Measurements from ENCODE around the gene UAP1. TPM values are rescaled to one million over a fixed set of nuclear protein-coding genes. Genes with fewer than 3 reads are reported as not detected.
"Not testable (repeated sequence)": the region's sequence is repeated elsewhere in the genome, so short reads cannot be mapped to it uniquely, and the experiment has no call there.

The UAP1 gene
- polyA plus RNA-seq, 3 donors, result 50.6 to 212 (median 157) TPM

DNA sequence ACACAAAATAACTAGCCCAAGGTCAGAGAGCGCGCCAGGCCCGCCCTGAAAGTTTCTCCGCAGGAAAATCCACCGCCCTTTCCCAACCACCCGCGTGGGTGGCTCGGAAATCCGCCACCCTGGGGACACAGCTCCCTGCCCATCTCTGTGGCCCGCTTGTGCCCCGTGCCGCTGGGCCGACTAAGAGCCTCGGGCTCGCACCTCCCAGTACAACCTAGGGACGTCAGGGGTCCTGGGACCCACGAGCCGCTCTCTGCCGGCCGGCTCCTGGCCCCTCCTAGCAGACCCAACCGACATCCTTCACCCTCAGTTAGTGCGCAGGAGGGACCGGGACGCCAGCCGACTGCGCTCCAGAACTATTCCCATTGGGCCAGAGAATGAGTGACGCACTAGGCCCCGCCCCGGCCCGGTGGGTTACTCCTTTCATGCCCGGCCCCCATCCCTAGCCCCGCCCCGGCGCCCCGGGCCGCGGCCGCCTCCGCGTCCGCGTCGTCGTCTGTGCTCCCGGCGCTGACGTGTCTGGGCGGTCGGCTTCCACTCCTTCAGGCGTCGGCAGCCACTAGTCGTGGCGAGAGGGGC, 396 bp upstream of the UAP1 start:
- H3K27ac ChIP-seq (ENCODE audit: low read depth, low read length), result peak overlapping the region; percentile 93
- WGBS, 3 donors, result 0% methylated on average over 43 to 53 of the region's 53 CpGs

DNA sequence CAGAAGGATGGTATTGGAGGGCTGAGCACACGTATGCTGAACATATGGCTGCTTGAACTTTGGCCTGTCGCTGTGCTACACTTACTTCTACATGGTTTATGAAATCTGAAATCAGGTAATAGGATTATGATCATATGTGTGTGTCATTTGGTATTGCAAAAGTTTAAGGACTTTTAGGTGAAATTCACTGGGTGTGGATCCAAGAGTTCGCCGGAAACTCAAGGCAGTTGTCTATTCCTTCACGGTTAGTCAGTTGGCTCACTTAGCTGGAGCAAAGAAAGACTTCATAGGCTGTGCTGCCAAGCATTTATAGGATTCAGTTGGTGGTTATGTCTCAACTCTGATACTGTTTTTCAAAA, 927 bp downstream of the UAP1 start:
- WGBS, 3 donors, result 28 to 38% (median 32%) methylated on average over 5 of the region's 5 CpGs
- peak overlapping the region; percentile 70 for H3K27ac ChIP-seq (ENCODE audit: low read depth, low read length)

DNA sequence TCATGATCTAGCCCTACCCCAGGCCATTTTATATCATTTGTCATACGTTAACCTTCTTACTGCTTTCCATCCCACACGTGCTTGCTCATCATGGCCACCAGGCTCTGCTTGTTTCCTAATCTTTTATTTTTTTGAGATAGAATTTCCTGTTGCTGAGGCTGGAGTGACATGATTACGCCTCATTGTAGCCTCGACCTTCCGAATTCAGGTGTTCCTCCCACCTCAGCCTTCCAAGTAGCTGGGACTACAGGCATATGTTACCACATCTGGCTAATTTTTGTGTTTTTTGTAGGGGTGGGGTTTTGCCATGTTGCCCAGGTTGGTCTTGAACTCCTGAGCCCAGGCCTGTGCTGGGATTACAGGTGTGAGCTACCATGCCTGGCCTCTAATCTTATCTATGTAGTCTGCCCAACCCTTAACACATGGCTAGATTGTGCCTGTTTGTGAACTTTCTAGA, 3.3 kb downstream of the UAP1 start:
- H3K27ac ChIP-seq (ENCODE audit: low read depth, low read length), result no peak overlapping the region
- WGBS, 3 donors, result 46 to 59% (median 56%) methylated on average over 5 of the region's 5 CpGs

DNA sequence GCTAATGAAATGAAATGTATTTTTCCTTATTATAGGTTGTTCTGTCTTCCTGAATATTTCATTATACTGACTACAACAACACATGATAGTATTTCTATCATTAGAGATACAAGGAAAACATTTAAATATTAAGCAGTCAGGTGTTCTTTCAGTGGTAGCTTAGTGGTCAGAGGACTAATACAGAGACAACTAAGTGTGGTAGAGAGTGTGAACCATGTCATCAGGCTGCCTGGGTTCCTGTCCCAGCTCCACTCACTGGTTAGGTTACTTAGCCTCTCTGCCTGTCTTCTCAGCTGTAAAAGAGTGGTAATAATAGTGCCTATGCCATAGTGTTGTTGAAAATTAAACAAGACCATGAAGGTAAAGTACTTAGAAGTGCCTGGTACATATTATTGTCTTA, 3.9 kb downstream of the UAP1 start:
- no peak overlapping the region for H3K27ac ChIP-seq (ENCODE audit: low read depth, low read length)

DNA sequence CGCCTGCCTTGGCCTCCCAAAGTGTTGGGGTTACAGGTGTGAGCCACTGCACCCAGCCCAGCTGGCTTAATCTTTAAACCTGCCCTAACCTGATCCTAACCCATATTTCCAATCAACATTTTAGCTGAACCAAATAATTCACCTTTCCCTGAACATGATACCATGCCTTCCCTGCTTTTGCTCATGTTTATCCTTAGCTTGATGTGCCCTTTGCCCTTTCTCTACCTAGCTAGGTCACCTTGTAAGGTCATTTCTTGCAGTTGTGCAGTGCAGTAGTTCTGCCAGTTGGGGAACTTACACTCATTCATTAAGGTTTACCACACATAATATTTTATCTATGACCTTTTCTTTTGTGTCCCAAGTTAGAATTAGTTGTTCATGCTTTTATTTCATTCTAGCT, 5.3 kb downstream of the UAP1 start:
- 93 to 100% (median 93%) methylated on average over 1 of the region's 1 CpG for WGBS, 3 donors
- no peak overlapping the region for H3K27ac ChIP-seq (ENCODE audit: low read depth, low read length)

DNA sequence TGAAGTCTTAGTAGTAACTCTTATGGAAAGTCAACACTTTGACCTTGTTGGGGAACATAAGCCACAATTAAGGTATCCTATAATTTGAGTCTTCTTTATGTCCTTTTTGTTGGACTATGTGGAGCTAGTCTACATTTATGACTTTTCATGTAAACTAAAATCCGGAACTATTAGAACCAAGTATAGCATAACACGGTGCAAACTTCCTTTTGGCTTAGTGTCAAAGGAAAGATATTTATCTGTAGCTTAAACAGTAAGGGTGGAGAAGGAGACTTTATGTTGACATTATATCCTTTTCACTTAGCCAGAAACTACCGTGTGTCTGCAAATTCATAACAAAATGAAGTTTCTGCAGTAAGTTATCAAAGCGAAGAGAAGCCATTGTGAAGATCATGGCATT, 7.3 kb downstream of the UAP1 start:
- no peak overlapping the region for H3K27ac ChIP-seq (ENCODE audit: low read depth, low read length)
- WGBS, 3 donors, result 36 to 45% (median 43%) methylated on average over 4 of the region's 4 CpGs

DNA sequence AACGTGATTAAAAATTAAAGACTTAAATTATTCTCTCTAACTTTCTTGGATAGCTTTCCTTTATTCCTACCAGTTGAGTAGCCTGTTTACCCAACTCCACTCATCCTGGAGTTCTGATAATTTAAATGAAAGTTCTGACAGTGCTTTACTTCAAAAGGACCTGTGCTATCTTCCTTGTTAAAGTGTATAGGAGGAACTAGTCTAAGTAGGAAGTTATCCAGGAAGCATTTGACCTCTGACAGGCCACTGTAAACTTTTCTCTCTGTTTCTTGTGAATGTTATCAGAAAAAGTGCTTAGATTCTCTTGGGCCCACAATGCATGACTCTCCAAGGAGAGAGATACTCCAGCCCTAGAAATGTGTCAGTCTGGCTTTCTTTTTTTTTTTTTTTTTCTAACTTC, 9.2 kb downstream of the UAP1 start:
- 67 to 81% (median 69%) methylated on average over 1 of the region's 1 CpG for WGBS, 3 donors
- no peak overlapping the region for H3K27ac ChIP-seq (ENCODE audit: low read depth, low read length)

DNA sequence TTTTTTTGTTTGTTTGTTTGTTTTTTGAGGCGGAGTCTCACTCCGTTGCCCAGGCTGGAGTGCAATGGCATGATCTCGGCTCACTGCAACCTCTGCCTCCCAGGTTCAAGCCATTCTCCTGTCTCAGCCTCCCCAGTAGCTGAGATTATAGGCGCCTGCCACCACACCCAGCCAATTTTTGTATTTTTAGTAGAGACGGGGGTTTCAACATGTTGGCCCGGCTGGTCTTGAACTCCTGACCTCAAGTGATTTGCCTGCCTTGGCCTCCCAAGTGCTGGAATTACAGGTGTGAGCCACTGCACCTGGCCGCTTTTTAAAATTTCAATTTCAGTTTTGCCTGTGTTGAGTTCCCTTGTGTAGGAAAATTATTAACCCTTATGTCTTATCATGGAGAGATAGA, 9.6 kb downstream of the UAP1 start:
- 72 to 91% (median 87%) methylated on average over 7 of the region's 7 CpGs for WGBS, 3 donors
- H3K27ac ChIP-seq (ENCODE audit: low read depth, low read length), result not testable (repeated sequence)

DNA sequence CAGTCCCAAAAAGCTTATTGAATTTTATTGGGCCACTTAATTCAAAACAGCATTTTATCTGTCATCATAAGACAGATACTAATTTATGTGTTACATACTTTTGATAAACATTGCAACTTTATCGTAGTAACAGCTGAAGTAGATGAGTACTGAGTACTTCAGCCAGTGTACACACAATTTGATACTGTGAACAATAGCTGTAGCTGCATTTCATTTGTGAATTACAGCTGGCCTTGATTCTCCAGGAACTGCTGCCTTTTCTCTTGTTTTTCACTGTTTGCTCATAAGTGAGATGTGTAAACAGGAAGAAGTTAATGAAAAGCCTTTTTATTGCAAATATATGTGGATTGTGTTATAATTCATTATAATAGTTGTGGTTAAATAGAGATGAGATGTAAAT, 10.2 kb downstream of the UAP1 start:
- H3K27ac ChIP-seq (ENCODE audit: low read depth, low read length), result no peak overlapping the region
- WGBS, 3 donors, result 23 to 83% (median 55%) methylated on average over 1 of the region's 1 CpG

DNA sequence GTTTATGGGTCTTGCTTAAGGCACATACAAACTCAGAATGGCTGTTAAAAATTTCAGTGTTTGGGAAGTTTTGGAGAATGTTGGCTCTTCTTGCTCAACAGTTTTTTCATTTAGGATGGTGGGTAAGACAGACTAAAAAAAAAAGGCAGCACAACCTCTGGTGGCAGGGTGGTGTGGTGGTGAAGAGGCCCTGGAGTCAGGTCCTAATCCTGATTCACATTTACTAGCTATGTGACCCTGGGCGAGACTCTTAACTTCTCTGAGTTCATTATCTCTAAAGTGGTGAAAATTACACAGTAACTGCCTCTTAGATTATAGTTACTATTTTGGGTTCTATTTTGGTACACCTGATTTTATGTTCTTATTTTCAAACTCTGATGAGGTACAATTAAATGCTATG, 11.6 kb downstream of the UAP1 start:
- no peak overlapping the region for H3K27ac ChIP-seq (ENCODE audit: low read depth, low read length)
- WGBS, 3 donors, result 44 to 93% (median 90%) methylated on average over 1 of the region's 1 CpG

DNA sequence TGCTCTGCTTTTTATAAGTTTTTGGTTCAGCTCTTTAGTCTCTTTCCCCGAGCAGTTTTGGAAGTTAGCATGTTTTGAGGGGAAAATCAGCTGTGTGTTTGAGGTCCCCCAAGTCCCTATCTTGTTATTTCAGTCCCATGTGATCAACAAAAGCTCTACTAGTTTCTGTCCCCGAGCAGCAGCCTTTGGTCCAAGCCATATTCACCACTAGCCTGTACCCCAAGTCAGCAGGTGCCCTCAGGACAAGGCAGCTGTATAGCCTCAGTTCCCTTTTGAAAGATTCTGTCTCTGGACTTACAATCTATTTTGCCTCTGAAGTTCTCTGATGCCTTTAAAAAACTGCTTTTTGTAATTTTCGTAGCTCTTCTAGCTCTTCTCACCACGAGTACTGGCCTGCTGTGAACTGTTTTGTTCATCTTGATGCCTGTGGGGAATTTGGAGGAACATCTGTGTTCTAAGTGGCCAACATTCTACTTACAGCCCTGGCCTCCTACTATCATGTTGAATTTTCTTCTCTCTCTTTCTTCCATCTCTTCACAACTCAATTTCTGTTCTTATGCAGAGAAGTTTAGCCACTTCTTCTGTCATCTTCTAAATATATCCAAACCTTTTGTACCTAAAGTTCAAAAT, 16.7 kb downstream of the UAP1 start:
- 60 to 81% (median 75%) methylated on average over 4 of the region's 4 CpGs for WGBS, 3 donors
- H3K27ac ChIP-seq (ENCODE audit: low read depth, low read length), result no peak overlapping the region

DNA sequence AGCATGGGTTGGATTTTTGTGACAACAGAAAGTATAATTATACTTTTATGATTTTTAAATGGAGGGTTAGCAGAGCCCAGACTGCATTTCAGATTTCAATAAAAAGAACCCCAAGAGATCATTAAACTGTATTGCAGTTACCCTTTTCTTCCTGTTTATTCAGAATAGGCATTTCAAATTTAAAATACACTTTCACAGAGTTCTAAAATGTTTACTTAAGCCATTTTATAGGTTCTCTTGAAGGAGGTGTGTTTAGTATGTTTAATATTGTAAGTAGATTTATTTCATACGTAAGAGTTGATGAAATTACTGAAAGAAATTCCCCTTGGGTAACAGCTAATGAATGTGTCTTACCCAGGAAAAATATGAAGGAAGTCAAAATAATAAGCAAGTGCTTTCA, 17.4 kb downstream of the UAP1 start:
- H3K27ac ChIP-seq (ENCODE audit: low read depth, low read length), result no peak overlapping the region

DNA sequence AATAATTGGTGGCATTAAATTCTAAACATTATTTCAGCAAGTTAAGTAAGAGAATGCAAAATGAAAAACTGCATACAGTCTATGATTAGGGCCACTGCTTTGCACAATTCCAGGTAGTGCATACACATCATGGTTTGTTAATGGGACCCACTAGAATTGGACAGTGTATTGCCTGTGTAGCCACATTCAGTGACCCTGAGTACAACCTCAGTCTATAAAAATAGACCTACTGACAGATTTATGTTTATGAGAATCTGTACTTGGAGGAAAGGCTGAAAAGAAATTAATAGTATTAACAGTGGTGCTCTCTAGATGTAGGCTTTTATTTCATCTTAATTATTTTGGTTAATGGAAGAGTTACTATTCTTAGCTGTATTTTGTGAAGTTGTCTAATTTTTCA, 18.8 kb downstream of the UAP1 start:
- H3K27ac ChIP-seq (ENCODE audit: low read depth, low read length), result no peak overlapping the region

More for the DNA sequence above, 17.4 kb downstream of the UAP1 start:
- 55 to 90% (median 72%) methylated on average over 1 of the region's 1 CpG for WGBS, 3 donors

DNA sequence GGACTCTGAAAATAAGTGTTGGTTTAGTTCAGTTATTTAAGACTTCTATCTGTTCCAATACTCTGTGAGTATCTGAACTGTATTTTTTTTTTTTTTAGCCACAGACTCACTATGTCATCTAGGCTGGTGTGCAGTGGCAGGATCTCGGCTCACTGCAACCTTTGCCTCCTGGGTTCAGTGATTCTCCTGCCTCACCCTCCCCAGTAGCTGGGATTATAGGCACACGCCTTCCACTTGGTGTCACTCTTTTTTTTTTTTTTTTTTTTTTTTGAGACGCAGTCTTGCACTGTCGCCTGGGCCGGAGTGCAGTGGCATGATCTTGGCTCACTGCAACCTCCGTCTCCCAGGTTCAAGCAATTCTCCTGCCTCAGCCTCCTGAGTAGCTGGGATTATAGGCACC, 21.4 kb downstream of the UAP1 start:
- H3K27ac ChIP-seq (ENCODE audit: low read depth, low read length), result not testable (repeated sequence)
- 93 to 100% (median 97%) methylated on average over 6 of the region's 6 CpGs for WGBS, 3 donors

DNA sequence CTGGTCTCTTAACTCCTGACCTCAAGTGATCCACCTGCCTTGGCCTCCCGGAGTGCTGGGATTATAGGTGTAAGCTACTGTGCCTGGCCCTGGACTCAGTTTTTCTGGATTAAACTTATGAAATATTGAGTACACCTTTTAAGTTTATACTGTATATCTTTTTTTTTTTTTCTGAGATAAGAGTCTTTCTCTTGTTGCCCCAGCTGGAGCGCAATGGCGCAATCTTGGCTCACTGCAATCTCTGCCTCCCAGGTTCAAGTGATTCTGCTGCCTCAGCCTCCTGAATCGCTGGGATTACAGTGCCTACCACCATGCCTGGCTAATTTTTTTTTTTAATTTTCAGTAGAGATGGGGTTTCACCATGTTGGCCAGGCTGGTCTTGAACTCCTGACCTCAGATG, 23.6 kb downstream of the UAP1 start:
- H3K27ac ChIP-seq (ENCODE audit: low read depth, low read length), result not testable (repeated sequence)
- WGBS, 3 donors, result 58 to 95% (median 92%) methylated on average over 4 of the region's 4 CpGs

DNA sequence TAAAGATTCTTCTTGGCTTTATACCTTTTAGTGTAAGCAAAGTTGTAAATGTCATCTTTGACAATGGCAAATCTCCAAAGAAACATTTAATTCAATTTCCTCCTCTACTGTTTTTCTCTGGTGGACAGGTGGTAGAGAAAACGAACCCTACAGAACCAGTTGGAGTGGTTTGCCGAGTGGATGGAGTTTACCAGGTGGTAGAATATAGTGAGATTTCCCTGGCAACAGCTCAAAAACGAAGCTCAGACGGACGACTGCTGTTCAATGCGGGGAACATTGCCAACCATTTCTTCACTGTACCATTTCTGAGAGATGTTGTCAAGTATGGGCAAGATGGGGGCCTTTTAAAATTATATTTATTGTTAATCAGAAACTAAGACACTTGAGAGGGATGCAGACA, 25.8 kb downstream of the UAP1 start:
- H3K27ac ChIP-seq (ENCODE audit: low read depth, low read length), result no peak overlapping the region
- WGBS, 3 donors, result 21 to 83% (median 77%) methylated on average over 6 of the region's 6 CpGs

DNA sequence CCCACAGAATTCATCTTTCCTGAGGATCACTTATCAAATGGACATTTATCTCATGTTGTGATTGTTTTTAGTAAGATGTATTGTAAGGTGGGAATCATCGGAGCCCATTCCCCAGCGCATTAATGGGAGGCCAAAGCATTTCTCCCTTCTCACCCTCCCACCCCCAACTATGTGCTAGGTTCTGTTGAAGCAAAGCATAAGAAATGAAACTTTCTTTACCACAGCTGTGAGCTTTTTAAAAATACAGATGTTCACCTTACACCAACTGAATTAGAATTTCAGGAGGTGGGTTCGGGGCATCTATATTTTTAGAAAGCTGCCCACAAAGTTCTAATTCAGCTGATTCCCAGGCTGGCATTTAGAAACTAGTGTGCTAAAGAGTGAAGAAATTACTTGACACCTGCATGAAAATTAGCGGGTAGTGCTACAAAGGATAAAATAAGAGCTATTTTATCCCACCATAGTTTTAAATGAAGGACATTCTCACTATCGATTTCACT, 26.3 kb downstream of the UAP1 start:
- 95 to 97% (median 97%) methylated on average over 5 of the region's 5 CpGs for WGBS, 3 donors

DNA sequence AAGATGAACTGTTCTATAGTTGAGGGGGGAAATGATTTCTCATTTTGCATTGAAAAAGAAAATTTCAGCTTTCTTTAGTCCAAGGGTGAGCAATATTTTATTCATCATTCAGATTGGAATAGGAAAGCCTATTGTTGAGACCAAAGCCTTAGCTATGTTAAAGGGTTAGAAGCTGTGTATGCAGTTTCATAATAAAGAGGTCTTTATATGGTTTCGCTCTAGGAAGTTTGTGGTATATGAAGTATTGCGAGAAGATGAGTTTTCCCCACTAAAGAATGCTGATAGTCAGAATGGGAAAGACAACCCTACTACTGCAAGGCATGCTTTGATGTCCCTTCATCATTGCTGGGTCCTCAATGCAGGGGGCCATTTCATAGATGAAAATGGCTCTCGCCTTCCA, 28.6 kb downstream of the UAP1 start:
- H3K27ac ChIP-seq (ENCODE audit: low read depth, low read length), result no peak overlapping the region
- WGBS, 3 donors, result 86 to 95% (median 91%) methylated on average over 3 of the region's 3 CpGs

More for the DNA sequence above, 26.3 kb downstream of the UAP1 start:
- no peak overlapping the region for H3K27ac ChIP-seq (ENCODE audit: low read depth, low read length)

DNA sequence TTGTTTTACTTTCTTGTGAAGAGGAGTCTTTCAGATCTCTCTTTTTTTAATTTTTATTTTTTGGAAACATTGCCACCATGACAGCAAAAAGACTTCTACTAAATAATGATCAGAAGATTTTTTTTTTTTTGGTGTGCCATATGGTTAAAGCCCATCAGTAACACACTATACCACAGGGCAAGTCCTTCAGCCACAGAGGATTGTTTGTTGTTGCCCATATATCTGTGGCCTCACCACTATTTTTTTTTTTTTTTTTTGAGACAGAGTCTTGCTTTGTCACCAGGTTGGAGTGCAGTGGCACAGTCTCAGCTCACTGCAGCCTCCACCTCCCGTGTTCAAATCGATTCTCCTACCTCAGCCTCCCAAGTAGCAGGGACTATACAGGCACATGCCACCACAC, 29.2 kb downstream of the UAP1 start:
- H3K27ac ChIP-seq (ENCODE audit: low read depth, low read length), result no peak overlapping the region
- 96 to 100% (median 98%) methylated on average over 2 of the region's 2 CpGs for WGBS, 3 donors

DNA sequence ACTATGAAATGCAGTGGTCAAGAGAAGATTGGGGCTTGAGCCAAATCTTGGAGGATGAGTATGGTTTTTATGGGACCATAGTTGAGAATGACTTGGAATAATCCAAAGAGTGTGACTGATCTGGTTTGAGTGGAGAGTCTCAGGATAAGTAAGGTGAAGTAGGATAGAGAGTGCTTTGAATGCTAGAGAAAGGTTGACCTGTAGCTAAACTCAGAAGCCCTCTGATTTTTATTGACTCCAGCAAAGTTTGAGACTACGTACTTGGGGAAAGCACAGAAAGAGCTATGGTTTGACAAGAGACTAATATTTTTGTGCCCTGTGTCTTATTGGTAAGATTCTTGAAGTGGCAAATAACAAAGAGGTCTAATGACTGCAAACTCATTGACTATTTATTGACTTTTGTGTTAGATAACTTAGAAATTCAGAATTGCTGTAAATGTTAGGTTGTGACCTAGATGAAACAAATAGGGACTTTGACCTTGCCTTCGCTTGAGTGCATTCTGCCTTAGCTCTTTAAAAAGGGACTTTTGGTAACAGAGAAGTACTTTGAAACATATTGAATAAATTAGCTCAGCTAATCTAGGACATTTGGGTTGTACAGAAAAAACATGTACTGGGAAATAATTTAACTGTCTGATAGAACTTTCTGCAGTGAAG, 35.1 kb downstream of the UAP1 start:
- H3K27ac ChIP-seq (ENCODE audit: low read depth, low read length), result no peak overlapping the region
- 58 to 90% (median 82%) methylated on average over 2 of the region's 2 CpGs for WGBS, 3 donors
